Measurements from ENCODE around the gene TRAPPC12.

DNA sequence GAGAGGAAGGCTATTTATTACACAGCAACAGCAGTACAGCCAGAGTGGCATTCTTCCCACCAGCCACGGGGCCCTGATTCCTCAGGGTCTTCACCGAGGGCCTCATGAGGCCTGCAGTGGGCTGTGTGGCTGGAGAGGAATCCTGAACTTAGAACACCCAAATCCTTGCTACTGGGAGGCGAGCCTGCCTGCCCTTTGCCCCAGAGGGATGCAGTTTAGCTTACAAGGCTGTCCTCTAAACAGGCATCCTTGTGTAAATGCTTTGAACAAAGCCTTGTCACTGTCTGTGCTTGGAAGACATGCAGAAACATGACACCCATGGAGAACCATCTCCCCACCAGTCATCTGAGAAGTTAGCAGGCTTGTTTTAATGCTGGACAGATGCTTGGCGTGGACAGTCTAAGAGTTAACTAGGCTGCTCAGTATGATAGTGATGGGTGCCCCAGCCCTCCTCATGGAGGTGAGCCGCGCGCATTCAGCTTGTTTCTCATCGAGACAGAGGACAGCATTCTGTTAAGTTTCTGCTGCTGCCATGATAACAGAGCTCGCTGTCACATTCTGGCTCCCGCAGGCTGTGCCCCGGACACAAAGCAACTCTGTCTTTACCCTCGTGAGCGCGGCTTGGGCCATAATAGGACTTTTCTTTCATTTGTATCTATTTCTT, 97.0 kb downstream of the TRAPPC12 start:
- TF ChIP-seq, protein P1, sequence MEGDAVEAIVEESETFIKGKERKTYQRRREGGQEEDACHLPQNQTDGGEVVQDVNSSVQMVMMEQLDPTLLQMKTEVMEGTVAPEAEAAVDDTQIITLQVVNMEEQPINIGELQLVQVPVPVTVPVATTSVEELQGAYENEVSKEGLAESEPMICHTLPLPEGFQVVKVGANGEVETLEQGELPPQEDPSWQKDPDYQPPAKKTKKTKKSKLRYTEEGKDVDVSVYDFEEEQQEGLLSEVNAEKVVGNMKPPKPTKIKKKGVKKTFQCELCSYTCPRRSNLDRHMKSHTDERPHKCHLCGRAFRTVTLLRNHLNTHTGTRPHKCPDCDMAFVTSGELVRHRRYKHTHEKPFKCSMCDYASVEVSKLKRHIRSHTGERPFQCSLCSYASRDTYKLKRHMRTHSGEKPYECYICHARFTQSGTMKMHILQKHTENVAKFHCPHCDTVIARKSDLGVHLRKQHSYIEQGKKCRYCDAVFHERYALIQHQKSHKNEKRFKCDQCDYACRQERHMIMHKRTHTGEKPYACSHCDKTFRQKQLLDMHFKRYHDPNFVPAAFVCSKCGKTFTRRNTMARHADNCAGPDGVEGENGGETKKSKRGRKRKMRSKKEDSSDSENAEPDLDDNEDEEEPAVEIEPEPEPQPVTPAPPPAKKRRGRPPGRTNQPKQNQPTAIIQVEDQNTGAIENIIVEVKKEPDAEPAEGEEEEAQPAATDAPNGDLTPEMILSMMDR (IDR thresholded peaks at IDR 0.05): no peak
- TF ChIP-seq EP300 (IDR thresholded peaks at IDR 0.05) (no peak), POLR2A (IDR thresholded peaks at IDR 0.05) (no peak)
